ENCODE measurements around the gene PKIG.
A peak's percentile ranks its signal among the peaks of the same experiment; 100 is the strongest.

PKIG gene

GRCh38 chr20:44621325-44621724 lies 38.9 kb downstream of the PKIG start:
- no peak for DNase-seq

GRCh38 chr20:44621939-44622338 lies 39.6 kb downstream of the PKIG start:
- no peak for DNase-seq

DNA sequence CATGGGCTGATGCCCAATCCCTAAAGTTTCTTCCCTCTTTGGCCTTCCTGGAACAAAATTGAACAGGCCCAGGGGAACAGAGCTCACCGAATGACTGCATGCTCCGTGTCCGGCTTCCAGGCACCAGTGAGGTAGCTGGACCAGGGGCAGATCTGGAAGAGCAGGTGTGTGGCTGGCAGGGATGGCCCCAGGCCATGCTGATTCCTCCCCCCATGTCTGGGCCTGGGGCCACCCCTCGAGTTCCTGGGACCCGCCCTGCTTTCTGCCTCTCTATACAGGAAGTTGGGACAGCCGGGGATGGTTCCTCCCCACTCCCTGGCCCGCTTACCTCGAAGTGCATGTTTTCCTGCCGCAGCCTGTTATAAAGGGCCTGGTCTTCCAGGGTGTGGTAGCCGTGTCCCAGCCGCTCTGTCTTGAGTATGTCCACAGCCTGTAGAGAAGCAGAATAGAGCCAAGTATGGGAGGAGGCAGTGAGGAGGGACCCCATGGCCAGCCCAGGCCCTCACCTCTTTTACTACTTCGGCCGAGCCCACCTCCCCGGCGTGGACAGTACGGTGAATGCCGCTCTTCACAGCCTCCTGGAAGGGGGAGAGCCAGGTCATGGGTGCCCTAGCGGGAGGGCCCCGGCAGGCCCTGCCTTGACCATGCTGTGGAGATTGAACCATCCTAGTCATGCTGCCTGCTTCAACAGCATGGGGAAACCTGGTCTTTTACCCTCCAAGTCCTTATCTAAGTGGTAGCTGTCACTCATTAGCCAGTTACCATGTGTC lies 40.3 kb downstream of the PKIG start:
- DNase-seq = no peak

DNA sequence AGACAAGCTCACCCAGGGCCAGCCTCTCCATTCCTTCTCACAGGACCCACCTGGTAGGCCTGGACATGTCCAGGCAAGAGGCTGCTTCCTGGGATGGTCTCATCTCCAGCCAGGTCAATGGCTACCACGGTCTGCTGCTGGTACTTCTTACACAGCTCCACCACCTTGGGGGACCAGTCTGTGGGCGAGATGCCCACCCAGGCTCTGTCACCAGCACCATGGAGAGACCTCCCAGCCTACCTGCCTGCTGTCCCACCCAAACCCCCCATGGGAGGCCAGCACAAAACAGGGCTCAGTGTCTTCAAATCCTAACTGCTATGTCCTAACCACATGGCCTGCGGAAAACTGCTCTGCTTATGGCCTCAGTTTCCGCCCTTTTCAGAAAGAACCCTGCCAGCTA lies 41.8 kb downstream of the PKIG start:
- no peak for DNase-seq

DNA sequence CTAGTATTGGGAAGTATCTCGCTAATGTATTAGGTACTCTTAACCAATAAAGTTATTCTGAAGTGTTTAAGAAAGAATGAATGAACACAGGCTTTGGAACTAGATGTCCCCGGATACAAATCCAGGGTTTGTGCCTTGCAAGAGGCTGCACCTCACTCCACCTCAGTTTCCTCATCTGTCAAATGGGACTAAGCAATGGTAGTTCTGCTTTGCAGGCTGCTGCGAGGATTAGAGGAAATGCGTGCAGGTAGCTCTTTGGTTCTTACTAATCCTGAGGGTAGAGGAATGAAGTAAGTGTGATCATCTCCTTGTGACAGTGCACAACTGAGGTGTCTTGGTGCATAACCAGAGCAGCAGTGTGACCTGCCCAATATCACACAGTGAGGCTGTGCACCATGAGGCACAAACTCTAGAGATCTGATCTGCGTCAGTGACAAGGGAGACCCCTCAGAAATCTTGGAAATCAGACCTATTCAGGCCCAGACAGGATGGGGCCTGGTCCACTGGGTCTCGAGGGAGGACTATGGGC lies 42.4 kb downstream of the PKIG start:
- DNase-seq = no peak

GRCh38 chr20:44625361-44625760 lies 43.0 kb downstream of the PKIG start:
- no peak for DNase-seq

- no peak for DNase-seq
Observed at GRCh38 chr20:44626278-44626677, 43.9 kb downstream of the PKIG start.

GRCh38 chr20:44627364-44628010 lies 45.1 kb downstream of the PKIG start:
- no peak for DNase-seq

- DNase-seq = no peak
Observed at GRCh38 chr20:44629017-44629385, 46.6 kb downstream of the PKIG start.

DNA sequence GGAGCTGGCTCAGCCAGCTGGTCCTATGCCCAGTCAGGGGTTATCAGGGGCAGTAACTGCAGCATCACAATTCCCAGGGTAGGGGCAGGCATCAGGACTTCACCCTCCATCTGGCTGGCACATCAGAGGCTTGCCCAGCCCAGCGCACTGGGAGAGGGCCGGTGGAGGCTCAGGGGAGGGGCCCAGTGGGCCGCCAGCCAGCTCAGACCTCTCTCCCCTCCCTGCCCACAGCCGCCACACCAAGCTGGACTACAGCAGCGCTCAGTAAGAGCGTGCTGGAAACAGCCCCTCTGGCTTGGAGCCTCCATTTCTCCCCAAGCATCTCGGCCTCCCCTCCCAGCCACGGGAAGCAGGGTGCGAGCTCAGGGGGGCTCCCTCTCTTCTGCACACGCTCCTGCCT lies 47.2 kb downstream of the PKIG start:
- DNase-seq = no peak

GRCh38 chr20:44630297-44630696 lies 47.9 kb downstream of the PKIG start:
- DNase-seq = no peak

- DNase-seq = no peak
Observed at GRCh38 chr20:44632103-44632752, 49.8 kb downstream of the PKIG start.

GRCh38 chr20:44633187-44633810 lies 50.9 kb downstream of the PKIG start:
- no peak for DNase-seq

- DNase-seq = no peak
Observed at GRCh38 chr20:44633872-44634600, 51.7 kb downstream of the PKIG start.

GRCh38 chr20:44635877-44636276 lies 53.5 kb downstream of the PKIG start:
- no peak for DNase-seq

- DNase-seq = no peak
Observed at GRCh38 chr20:44637042-44637441, 54.7 kb downstream of the PKIG start.

DNA sequence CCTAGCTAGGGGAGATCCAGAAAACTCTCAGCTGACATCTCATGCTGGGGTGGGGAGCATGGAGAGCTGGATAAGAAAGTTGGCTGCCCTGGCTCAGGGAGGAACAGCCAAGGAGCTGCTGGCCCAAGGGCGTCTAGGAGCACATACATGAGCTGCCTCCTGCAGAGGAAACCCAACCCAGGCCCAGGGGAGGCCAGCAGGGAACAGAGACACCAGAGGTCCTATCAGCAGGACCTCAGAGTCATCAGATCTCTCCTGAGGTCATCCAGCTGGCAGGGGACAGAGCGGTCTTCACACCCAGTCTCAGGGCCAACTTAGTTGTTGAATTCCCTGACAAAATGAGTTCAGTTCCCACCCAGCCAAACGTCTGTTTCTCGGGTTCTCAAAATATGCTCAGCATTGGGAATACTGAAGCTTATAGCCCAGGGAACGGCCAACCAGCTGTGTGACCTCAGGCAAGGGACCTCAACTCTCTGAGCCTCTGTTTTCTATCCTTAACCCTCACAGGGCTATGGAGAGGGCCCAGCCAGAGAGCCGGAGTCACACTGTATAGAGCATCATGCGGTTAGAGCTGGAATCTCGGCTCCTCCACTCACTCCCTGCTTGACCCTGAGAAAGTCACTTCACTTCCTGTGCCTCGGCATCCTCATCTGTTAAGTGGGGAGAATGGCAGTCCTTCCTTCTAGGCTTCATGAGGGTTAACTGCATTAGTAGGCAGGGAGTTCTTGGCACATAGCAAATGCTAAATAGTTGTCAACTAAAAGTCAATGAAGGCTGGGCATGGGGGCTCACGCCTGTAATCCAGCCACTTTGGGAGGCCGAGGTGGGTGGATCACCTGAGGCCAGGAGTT lies 55.4 kb downstream of the PKIG start:
- DNase-seq = no peak

GRCh38 chr20:44640522-44640921 lies 58.1 kb downstream of the PKIG start:
- no peak for DNase-seq

DNA sequence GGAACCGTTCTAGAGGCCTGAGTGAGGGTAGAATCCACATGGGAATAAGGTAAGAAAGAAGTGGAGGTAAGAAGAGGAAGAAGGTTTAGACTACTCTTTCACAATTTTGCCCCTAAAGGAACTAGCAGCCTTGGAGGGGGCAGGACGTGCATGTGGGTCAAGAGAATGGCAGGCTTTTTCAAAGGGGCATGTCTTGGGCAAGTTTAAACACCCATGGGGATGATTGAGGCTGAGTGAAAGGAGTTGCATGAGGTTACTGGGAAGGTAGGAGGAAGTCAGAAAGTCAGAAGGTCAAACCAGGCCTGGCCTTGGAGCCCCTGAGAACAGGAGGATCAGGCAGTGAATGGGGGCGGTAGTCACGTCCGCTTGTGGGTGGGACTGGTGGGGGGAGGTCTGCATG lies 58.9 kb downstream of the PKIG start:
- DNase-seq = no peak

DNA sequence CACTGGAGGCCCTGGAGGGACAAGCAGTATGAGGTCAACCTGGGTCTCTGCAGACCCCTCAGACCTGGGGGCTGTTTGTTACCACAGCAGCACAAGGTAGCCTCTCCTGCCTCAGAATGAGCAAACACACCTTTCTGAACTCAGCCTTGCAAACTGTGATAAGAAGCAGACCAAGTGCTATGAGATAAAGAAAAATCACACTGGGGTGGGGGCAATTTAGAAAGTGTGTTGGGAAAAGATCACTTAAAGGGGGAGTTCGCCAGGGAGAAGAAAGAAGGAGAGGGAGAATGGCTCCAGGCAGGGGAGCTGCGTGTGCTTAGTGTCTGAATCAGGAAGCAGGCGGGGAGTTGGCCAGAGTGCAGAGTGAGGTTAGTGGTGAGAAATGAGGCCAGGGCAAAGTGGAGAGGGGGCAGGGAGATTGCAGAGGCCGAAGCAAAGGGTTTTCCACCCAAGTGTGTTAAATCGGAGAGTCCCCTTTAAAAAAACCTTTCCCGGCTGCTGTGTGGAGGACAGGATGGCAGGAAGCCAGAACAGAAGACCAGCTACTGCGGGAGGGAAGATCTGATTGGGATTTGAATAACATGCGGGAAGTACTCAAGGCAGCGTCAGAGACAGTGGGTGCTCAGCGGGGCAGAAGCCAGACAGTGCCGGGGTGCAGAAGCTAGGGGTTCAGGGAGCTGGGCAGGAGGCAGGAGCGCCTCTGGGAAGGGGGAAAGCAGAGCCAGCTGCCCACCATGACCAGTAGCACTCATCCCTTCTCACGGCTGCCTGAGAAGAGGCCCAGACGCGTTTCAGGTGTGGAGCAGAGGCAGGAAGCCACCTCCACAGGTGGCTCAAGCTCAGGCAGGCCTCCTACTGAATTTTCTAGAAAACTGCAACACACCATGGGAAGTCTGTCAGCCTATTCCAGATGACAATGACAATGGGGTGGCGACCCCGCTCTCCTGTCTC lies 60.1 kb downstream of the PKIG start:
- peak; percentile 49 to 66 for DNase-seq

GRCh38 chr20:44643154-44643519 lies 60.8 kb downstream of the PKIG start:
- DNase-seq = no peak

Data from NCI-H2081 (cell line).